Calu3 (cell line): ENCODE data around the gene AP2M1. TPM values are rescaled to one million over a fixed set of nuclear protein-coding genes. Genes with fewer than 3 reads are reported as not detected.

Source experiments
- BruUV-seq: library from RNA; stranded (reverse); fragments of 400-500 nt; replicated peaks from 2 replicates; lab custom pipeline; 2021; lab: Mats Ljungman, UMichigan
- CTCF ChIA-PET: fragments of 300-600 bp; sonication (Branson Sonifier 250); formaldehyde crosslinking; loops from one replicate; lab custom pipeline; 2022; ENCODE audit warnings: antibody characterized with exemption; lab: Charles Lee
- DNase-seq: peaks from one replicate; pipeline ENCODE4 v3.0.0; 2022
- H3K27ac Mint-ChIP-seq: one replicate; pipeline ENCODE4 v1.8.0; 2022; ENCODE audit warnings: mixed read lengths; ENCODE audit not compliant: unreplicated experiment
- H3K27me3 Mint-ChIP-seq: one replicate; pipeline ENCODE4 v1.8.0; 2022; ENCODE audit warnings: mixed read lengths; ENCODE audit not compliant: unreplicated experiment
- H3K36me3 Mint-ChIP-seq: one replicate; pipeline ENCODE4 v1.8.0; 2022; ENCODE audit warnings: mild to moderate bottlenecking, moderate library complexity, mixed read lengths; ENCODE audit not compliant: insufficient read depth, unreplicated experiment
- H3K4me1 Mint-ChIP-seq: one replicate; pipeline ENCODE4 v1.8.0; 2022; ENCODE audit warnings: mild to moderate bottlenecking, low read depth, mixed read lengths; ENCODE audit not compliant: unreplicated experiment
- H3K4me3 Mint-ChIP-seq: one replicate; pipeline ENCODE4 v1.8.0; 2022; ENCODE audit warnings: mild to moderate bottlenecking, low read depth, moderate library complexity, mixed read lengths; ENCODE audit not compliant: unreplicated experiment
- H3K9me3 Mint-ChIP-seq: one replicate; pipeline ENCODE4 v1.8.0; 2022; ENCODE audit warnings: low read depth, mixed read lengths; ENCODE audit not compliant: unreplicated experiment
- CTCF ChIP-seq: fragments of 200-600 bp; IDR thresholded peaks from one replicate; pipeline ENCODE4 v1.8.0; 2022; ENCODE audit warnings: antibody characterized with exemption; ENCODE audit not compliant: unreplicated experiment
- intact Hi-C: fragments of 100-400 bp; cut with micrococcal nuclease; formaldehyde crosslinking; loops from one replicate; pipeline ENCODE4 v1.10.0; 2022; ENCODE audit not compliant: unreplicated experiment
- total RNA-seq: library from RNA; stranded (reverse); gene quantifications from 2 replicates; pipeline ENCODE4 v1.2.3, GENCODE V29; 2022

The AP2M1 gene
- total RNA-seq, 1 experiment from 2014 or later, result 401 TPM

DNA sequence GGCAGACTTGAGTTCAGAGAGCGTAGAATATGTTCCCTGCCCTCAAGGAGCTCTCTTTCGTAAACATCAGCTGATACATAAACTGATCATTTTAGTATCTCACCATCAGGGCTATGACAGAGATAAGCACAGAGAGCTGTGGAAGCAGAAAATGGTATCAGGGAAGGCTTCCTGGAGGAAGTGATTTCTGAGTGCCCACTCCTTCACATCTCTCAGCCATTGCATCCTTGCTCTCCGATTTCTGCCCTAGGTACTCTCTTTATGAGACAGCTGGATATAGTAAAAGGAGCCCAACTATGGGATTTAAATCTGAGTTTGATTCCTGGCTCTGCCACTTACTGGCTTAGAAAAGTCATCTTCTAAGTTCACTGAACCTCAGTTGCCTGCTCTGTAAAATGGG lies 9.1 kb upstream of the AP2M1 start:
- H3K27ac Mint-ChIP-seq, result no peak overlapping the region
- CTCF ChIA-PET, result no interaction called here
- TF ChIP-seq CTCF, result no peak

GRCh38 chr3:184166671-184167070 lies 8.0 kb upstream of the AP2M1 start:
- no peak overlapping the region for H3K4me3 Mint-ChIP-seq
- no peaks in the 10 kb centered on the region for H3K9me3 Mint-ChIP-seq
- TF ChIP-seq CTCF, result no peak
- peaks cover 41% of the 10 kb centered on the region for H3K36me3 Mint-ChIP-seq
- BruUV-seq, result no TSS peak
- no peaks in the 10 kb centered on the region for H3K4me1 Mint-ChIP-seq
- CTCF ChIA-PET, result interaction anchor here (1.1 kb wide), 1 partner anchor 84 kb away, joined by 3 read pairs; no protein-coding TSS in a partner anchor
- no peak overlapping the region for H3K27ac Mint-ChIP-seq
- intact Hi-C loops, result no loop called here
- H3K27me3 Mint-ChIP-seq, result no peaks in the 10 kb centered on the region
- DNase-seq, result no peak

More for the DNA sequence above, 9.1 kb upstream of the AP2M1 start:
- no peak for DNase-seq
- peaks cover 30% of the 10 kb centered on the region for H3K36me3 Mint-ChIP-seq
- no peak overlapping the region for H3K4me3 Mint-ChIP-seq
- no peaks in the 10 kb centered on the region for H3K27me3 Mint-ChIP-seq
- intact Hi-C loops, result no loop called here
- H3K4me1 Mint-ChIP-seq, result peaks cover 2% of the 10 kb centered on the region
- H3K9me3 Mint-ChIP-seq, result no peaks in the 10 kb centered on the region
- BruUV-seq, result no TSS peak

DNA sequence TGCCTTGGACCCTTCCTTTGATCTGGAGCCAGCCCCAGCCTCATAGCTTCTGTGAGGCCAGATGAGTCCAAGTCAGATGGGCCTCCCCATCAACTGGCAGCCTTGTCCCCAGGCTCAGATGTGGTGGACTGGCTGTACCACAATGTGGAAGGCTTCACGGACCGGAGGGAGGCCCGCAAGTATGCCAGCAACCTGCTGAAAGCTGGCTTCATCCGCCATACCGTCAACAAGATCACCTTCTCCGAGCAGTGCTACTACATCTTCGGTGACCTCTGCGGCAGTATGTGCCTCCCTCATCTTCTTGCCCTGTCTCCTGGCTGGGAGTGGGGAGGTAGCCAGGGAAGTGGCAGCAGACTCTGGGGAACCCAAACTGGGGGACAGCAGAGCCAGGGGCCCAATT lies 6.9 kb upstream of the AP2M1 start:
- intact Hi-C loops, result no loop called here
- BruUV-seq, result no TSS peak
- CTCF ChIA-PET, result no interaction called here
- no peak for TF ChIP-seq CTCF
- H3K27me3 Mint-ChIP-seq, result no peaks in the 10 kb centered on the region
- no peak overlapping the region for H3K27ac Mint-ChIP-seq
- H3K36me3 Mint-ChIP-seq, result peaks cover 45% of the 10 kb centered on the region
- H3K4me1 Mint-ChIP-seq, result no peaks in the 10 kb centered on the region
- DNase-seq, result no peak
- no peak overlapping the region for H3K4me3 Mint-ChIP-seq
- no peaks in the 10 kb centered on the region for H3K9me3 Mint-ChIP-seq

DNA sequence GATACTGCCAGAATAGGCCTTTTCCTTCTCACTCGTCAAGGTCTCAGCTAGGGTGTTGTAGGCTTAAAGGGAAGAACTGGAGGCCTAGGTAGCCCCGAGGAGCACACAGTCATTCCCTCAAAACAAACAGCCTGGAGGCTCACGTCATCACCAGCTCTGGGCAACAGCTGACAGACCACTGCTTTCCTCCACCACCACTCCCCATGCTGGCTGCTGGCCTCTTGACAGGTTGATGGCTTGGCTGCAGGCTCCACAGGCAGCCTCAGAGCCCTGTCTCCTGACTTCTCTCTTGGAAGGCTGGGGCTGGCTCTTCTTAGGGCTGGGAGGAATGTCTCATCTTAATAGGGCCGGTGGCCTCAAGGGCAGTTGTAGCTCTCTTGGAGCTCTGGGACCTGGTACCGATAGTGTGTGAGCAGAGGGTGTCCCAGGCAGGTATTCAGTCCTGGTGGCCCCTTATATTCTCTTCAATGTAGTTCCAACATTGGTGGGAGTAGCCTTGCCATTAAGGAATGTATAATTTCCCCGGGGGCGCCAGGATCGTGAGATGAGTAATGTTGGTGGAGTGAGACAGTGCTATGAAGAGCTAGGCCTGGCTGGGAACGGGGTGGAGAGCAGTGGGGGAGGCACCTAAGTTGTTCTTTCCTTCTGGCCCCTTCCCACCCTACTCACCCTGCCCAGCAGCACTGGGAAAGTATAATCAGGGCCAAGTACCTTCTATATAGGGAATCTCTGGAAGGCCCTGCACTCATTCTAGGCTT lies 6.1 kb upstream of the AP2M1 start:
- DNase-seq, result no peak
- BruUV-seq, result no TSS peak
- Mint-ChIP-seq H3K36me3 (peaks cover 45% of the 10 kb centered on the region), H3K4me3 (no peak overlapping the region), H3K9me3 (no peaks in the 10 kb centered on the region), H3K27me3 (no peaks in the 10 kb centered on the region), H3K27ac (no peak overlapping the region), H3K4me1 (no peaks in the 10 kb centered on the region)
- CTCF ChIA-PET, result interaction anchor here (1.0 kb wide), 1 partner anchor 12 kb away, joined by 5 read pairs; no protein-coding TSS in a partner anchor
- no peak for TF ChIP-seq CTCF
- intact Hi-C loops, result no loop called here
